Measurements from ENCODE around the gene ABCC1.

DNA sequence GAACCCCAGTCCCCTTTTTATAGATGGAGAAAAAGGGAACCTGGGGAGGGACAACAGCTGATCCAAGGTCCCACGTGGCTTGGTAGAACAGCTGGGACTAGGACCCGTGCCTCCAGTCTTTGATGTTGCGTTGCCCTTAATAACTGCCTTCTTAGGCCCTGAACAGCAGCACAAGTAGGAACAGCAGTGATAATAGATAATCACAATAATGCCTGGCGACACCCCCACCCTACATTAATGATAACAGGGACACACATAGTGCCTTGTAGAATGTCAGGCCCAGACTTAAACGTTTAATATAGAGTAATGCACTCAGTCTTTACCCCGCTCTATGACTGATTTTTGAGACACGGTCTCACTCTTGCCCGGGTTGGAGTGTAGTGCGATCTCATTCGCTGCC is 177.5 kb downstream of the ABCC1 start:
- TF ChIP-seq, protein P1, sequence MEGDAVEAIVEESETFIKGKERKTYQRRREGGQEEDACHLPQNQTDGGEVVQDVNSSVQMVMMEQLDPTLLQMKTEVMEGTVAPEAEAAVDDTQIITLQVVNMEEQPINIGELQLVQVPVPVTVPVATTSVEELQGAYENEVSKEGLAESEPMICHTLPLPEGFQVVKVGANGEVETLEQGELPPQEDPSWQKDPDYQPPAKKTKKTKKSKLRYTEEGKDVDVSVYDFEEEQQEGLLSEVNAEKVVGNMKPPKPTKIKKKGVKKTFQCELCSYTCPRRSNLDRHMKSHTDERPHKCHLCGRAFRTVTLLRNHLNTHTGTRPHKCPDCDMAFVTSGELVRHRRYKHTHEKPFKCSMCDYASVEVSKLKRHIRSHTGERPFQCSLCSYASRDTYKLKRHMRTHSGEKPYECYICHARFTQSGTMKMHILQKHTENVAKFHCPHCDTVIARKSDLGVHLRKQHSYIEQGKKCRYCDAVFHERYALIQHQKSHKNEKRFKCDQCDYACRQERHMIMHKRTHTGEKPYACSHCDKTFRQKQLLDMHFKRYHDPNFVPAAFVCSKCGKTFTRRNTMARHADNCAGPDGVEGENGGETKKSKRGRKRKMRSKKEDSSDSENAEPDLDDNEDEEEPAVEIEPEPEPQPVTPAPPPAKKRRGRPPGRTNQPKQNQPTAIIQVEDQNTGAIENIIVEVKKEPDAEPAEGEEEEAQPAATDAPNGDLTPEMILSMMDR (conservative IDR thresholded peaks at IDR 0.05; ENCODE audit: low read depth, low read length) = no peak
- TF ChIP-seq FOS (IDR thresholded peaks at IDR 0.05; ENCODE audit: low read depth, low read length) = no peak
- TF ChIP-seq POLR2A (IDR thresholded peaks at IDR 0.05; ENCODE audit: low read depth, low read length) = no peak
- TF ChIP-seq, protein P2, sequence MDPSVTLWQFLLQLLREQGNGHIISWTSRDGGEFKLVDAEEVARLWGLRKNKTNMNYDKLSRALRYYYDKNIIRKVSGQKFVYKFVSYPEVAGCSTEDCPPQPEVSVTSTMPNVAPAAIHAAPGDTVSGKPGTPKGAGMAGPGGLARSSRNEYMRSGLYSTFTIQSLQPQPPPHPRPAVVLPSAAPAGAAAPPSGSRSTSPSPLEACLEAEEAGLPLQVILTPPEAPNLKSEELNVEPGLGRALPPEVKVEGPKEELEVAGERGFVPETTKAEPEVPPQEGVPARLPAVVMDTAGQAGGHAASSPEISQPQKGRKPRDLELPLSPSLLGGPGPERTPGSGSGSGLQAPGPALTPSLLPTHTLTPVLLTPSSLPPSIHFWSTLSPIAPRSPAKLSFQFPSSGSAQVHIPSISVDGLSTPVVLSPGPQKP (IDR thresholded peaks at IDR 0.05; ENCODE audit: borderline replicate concordance, low read depth, low read length) = no peak
- TF ChIP-seq SMC3 (IDR thresholded peaks at IDR 0.05; ENCODE audit: low read depth, low read length) = no peak
- TF ChIP-seq MAZ (IDR thresholded peaks at IDR 0.05; ENCODE audit: borderline replicate concordance, low read depth, low read length) = no peak
- TF ChIP-seq, protein P3, sequence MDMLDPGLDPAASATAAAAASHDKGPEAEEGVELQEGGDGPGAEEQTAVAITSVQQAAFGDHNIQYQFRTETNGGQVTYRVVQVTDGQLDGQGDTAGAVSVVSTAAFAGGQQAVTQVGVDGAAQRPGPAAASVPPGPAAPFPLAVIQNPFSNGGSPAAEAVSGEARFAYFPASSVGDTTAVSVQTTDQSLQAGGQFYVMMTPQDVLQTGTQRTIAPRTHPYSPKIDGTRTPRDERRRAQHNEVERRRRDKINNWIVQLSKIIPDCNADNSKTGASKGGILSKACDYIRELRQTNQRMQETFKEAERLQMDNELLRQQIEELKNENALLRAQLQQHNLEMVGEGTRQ (IDR thresholded peaks at IDR 0.05; ENCODE audit: low read depth, low read length) = no peak
- no peak for TF ChIP-seq MAFK (IDR thresholded peaks at IDR 0.05; ENCODE audit: low read depth, low read length)
- TF ChIP-seq RFX5 (IDR thresholded peaks at IDR 0.05; ENCODE audit: low read depth, low read length) = no peak

All from IMR-90 (cell line).